H1 (cell line): Measurements from ENCODE around the gene C2CD5. TPM values are rescaled to one million over a fixed set of nuclear protein-coding genes. Genes with fewer than 3 reads are reported as not detected.

Experiments
- CTCF ChIA-PET: fragments of 300-600 bp; sonication (Branson Sonifier 250); formaldehyde crosslinking; loops from one replicate; lab custom pipeline; 2021; ENCODE audit not compliant: partially characterized antibody; lab: Charles Lee
- POLR2A ChIA-PET: fragments of 300-600 bp; sonication (Branson Sonifier 250); formaldehyde crosslinking; loops from one replicate; lab custom pipeline; 2021; ENCODE audit warnings: inconsistent platforms; ENCODE audit not compliant: partially characterized antibody; lab: Charles Lee
- DNase-seq, 2 experiments: peaks; one replicate each; pipeline versions ENCODE4 v3.0.0 to v3.0.0-alpha.2; 2010 to 2022; ENCODE audit warnings: low spot score in 2 of 2, low read depth in 1 of 2, mixed read lengths in 1 of 2
- FAIRE-seq: peaks from 2 replicates; lab custom pipeline; 2011; peaks lifted over from hg19 to GRCh38; lab: Jason Lieb, UNC
- H2AFZ ChIP-seq: 2 replicates; pipeline ENCODE4 v1.8.1; 2012; ENCODE audit warnings: low read length, inconsistent platforms
- H2AK5ac ChIP-seq: 2 replicates; pipeline ENCODE4 v1.6.1; 2013; ENCODE audit warnings: low read depth, low read length
- H2BK120ac ChIP-seq: replicated peaks from 2 replicates; pipeline ENCODE3; 2013; ENCODE audit warnings: low read depth, low read length, inconsistent platforms
- H2BK12ac ChIP-seq: 2 replicates; pipeline ENCODE4 v1.6.1; 2013; ENCODE audit warnings: low read depth, low read length
- H2BK15ac ChIP-seq: 2 replicates; pipeline ENCODE4 v1.6.1; 2013; ENCODE audit warnings: low read length
- H2BK20ac ChIP-seq: 2 replicates; pipeline ENCODE4 v1.6.1; 2013; ENCODE audit warnings: low read length
- H2BK5ac ChIP-seq: 2 replicates; pipeline ENCODE4 v1.6.1; 2013; ENCODE audit warnings: low read depth, low read length
- H3K14ac ChIP-seq: 2 replicates; pipeline ENCODE4 v1.6.1; 2013; ENCODE audit warnings: inconsistent platforms; ENCODE audit not compliant: insufficient read length
- H3K18ac ChIP-seq: 2 replicates; pipeline ENCODE4 v1.6.1; 2013; ENCODE audit warnings: low read length; ENCODE audit errors: extremely low read depth
- H3K23ac ChIP-seq: 2 replicates; pipeline ENCODE4 v1.6.1; 2013; ENCODE audit warnings: inconsistent platforms; ENCODE audit not compliant: insufficient read length
- H3K23me2 ChIP-seq: 2 replicates; pipeline ENCODE4 v1.6.1; 2013; ENCODE audit warnings: low read depth, low read length
- H3K27ac ChIP-seq: 2 replicates; pipeline ENCODE4 v1.6.1; 2011; ENCODE audit warnings: low read depth, low read length, inconsistent platforms
- H3K27me3 ChIP-seq, 4 experiments: replicated peaks in 1 of 4; 1 replicate in 1 of 4; 2 replicates in 3 of 4; pipeline versions ENCODE4 v1.6.1 to v1.8.1; 2011 to 2013; ENCODE audit warnings: low read length in 3 of 4, mild to moderate bottlenecking in 3 of 4, inconsistent platforms in 2 of 4, mixed read lengths in 2 of 4, moderate library complexity in 1 of 4; ENCODE audit not compliant: control insufficient read depth in 3 of 4, insufficient read depth in 3 of 4; ENCODE audit errors: extremely low read depth in 1 of 4
- H3K36me3 ChIP-seq, 4 experiments: 2 replicates each; pipeline versions ENCODE4 v1.6.1 to v1.8.1; 2011 to 2013; ENCODE audit warnings: mild to moderate bottlenecking in 4 of 4, low read length in 3 of 4, moderate library complexity in 2 of 4, control low read depth in 1 of 4, inconsistent platforms in 1 of 4; ENCODE audit not compliant: insufficient read depth in 4 of 4, control insufficient read depth in 2 of 4
- H3K4ac ChIP-seq: replicated peaks from 2 replicates; pipeline ENCODE3; 2013; ENCODE audit warnings: low read length, low read depth, mixed read lengths, inconsistent platforms; ENCODE audit not compliant: insufficient read length
- H3K4me1 ChIP-seq, 4 experiments: replicated peaks in 1 of 4; 1 replicate in 1 of 4; 2 replicates in 3 of 4; pipeline versions ENCODE4 v1.6.1 to v1.8.1; 2011 to 2013; ENCODE audit warnings: low read length in 3 of 4, inconsistent platforms in 2 of 4, mixed read lengths in 1 of 4; ENCODE audit not compliant: insufficient read depth in 4 of 4, control insufficient read depth in 3 of 4
- H3K4me2 ChIP-seq, 2 experiments: 2 replicates each; pipeline versions ENCODE4 v1.6.1 to v1.8.1; 2011 to 2013; ENCODE audit warnings: low read depth in 2 of 2, low read length in 2 of 2, control low read depth in 1 of 2, inconsistent platforms in 1 of 2, mild to moderate bottlenecking in 1 of 2; ENCODE audit not compliant: insufficient read depth in 1 of 2
- H3K4me3 ChIP-seq, 4 experiments: fragments of 200-600, 300-600 bp in 1 of 4; sonication (generic), shearing (Covaris generic), sonication (Bioruptor Twin) in 1 of 4; 2 replicates each; pipeline versions ENCODE4 v1.5.1 to v1.8.1; 2011 to 2016; ENCODE audit warnings: low read length in 4 of 4, low read depth in 3 of 4, control low read depth in 2 of 4, inconsistent platforms in 2 of 4, mild to moderate bottlenecking in 2 of 4, mixed read lengths in 1 of 4, moderate library complexity in 1 of 4; ENCODE audit not compliant: insufficient read depth in 2 of 4; ENCODE audit errors: extremely low read depth in 1 of 4
- H3K56ac ChIP-seq: replicated peaks from 2 replicates; pipeline ENCODE3; 2013; ENCODE audit warnings: low read depth, mild to moderate bottlenecking, mixed read lengths, low read length, inconsistent platforms; ENCODE audit not compliant: insufficient read length
- H3K79me1 ChIP-seq: 2 replicates; pipeline ENCODE4 v1.6.1; 2013; ENCODE audit warnings: low read depth, low read length, control low read depth
- H3K79me2 ChIP-seq, 2 experiments: 2 replicates each; pipeline versions ENCODE4 v1.6.1 to v1.8.1; 2012 to 2013; ENCODE audit warnings: low read length in 2 of 2, mild to moderate bottlenecking in 2 of 2, inconsistent platforms in 1 of 2; ENCODE audit not compliant: insufficient read depth in 2 of 2, control insufficient read depth in 1 of 2
- H3K9ac ChIP-seq, 4 experiments: replicated peaks in 1 of 4; 1 replicate in 1 of 4; 2 replicates in 3 of 4; pipeline versions ENCODE4 v1.6.1 to v1.8.1; 2011 to 2013; ENCODE audit warnings: low read depth in 3 of 4, low read length in 3 of 4, control low read depth in 2 of 4, mild to moderate bottlenecking in 2 of 4, moderate library complexity in 2 of 4, inconsistent platforms in 1 of 4; ENCODE audit errors: extremely low read depth in 1 of 4
- H3K9me3 ChIP-seq, 2 experiments: 2 replicates each; pipeline versions ENCODE4 v1.6.1 to v1.8.1; 2012 to 2013; ENCODE audit warnings: mild to moderate bottlenecking in 2 of 2, moderate library complexity in 2 of 2, control low read depth in 1 of 2, inconsistent platforms in 1 of 2, low read depth in 1 of 2, low read length in 1 of 2, mixed read lengths in 1 of 2; ENCODE audit not compliant: insufficient read depth in 2 of 2
- H4K20me1 ChIP-seq, 2 experiments: replicated peaks in 1 of 2; 2 replicates each; pipeline versions ENCODE3 to v1.8.1; 2011 to 2013; ENCODE audit warnings: inconsistent platforms in 2 of 2, low read length in 2 of 2, mild to moderate bottlenecking in 1 of 2; ENCODE audit not compliant: insufficient read depth in 2 of 2, control insufficient read depth in 1 of 2
- H4K5ac ChIP-seq: 2 replicates; pipeline ENCODE4 v1.6.1; 2013; ENCODE audit warnings: low read length, low read depth, mixed read lengths, inconsistent platforms; ENCODE audit not compliant: insufficient read length
- H4K8ac ChIP-seq: 2 replicates; pipeline ENCODE4 v1.8.0; 2013; ENCODE audit warnings: mild to moderate bottlenecking, moderate library complexity, low read length, inconsistent platforms; ENCODE audit not compliant: insufficient read depth; ENCODE audit errors: extremely low read depth
- H4K91ac ChIP-seq: replicated peaks from 2 replicates; pipeline ENCODE3; 2013; ENCODE audit warnings: low read length, mixed read lengths, inconsistent platforms; ENCODE audit not compliant: insufficient read length
- GTF2F1 ChIP-seq: IDR thresholded peaks from 2 replicates; pipeline ENCODE4 v1.6.1; 2012; ENCODE audit warnings: low read depth, low read length, improper control_type of control experiment, borderline replicate concordance
- POU5F1 ChIP-seq: IDR thresholded peaks from 2 replicates; pipeline ENCODE4 v1.6.1; 2011; ENCODE audit warnings: low read depth, mild to moderate bottlenecking, low read length, moderate library complexity
- SIX5 ChIP-seq: IDR thresholded peaks from 2 replicates; pipeline ENCODE4 v1.6.1; 2011; ENCODE audit warnings: mild to moderate bottlenecking, low read depth, low read length
- TAF1 ChIP-seq: IDR thresholded peaks from 2 replicates; pipeline ENCODE4 v1.6.1; 2011; ENCODE audit warnings: mild to moderate bottlenecking, low read depth, low read length
- WGBS, 2 experiments: shearing (Covaris generic) in 1 of 2; methylation state at CpG; one replicate each; pipeline versions ENCODE4 v1.1.6 to v1.1.7; 2013 to 2015; ENCODE audit warnings: low lambda C conversion rate in 2 of 2, mixed read lengths in 2 of 2, inconsistent platforms in 1 of 2, low coverage in 1 of 2, missing lambda C conversion rate in 1 of 2; ENCODE audit not compliant: insufficient replicate concordance in 2 of 2, insufficient coverage in 1 of 2, insufficient read length in 1 of 2; ENCODE audit errors: extremely low coverage in 1 of 2, missing lambda C conversion rate in 1 of 2; 5-methylcytosine and 5-hydroxymethylcytosine counted together
- polyA plus RNA-seq, 7 experiments: library from polyadenylated mRNA; depleted of rRNA in 3 of 7; stranded (reverse) in 5 of 7; unstranded in 2 of 7; fragments of >200 nt in 5 of 7; fragments of 200-250 nt in 2 of 7; gene quantifications; 1 replicate in 5 of 7; 2 replicates in 1 of 7; 4 replicates in 1 of 7; pipeline versions ENCODE4 v1.2.1 to v1.2.3, GENCODE V29; 2011 to 2013; ENCODE audit warnings: missing spikeins in 2 of 7, mixed read lengths in 2 of 7
- total RNA-seq: library from RNA; stranded (reverse); fragmentation: NEBNext Ultra II Directional; extraction: Animal tissue kit (Norgen Biotek cat#: 25700); gene quantifications from 2 replicates; pipeline ENCODE4 v1.2.1, GENCODE V29; 2021

The C2CD5 gene
- total and polyA plus RNA-seq, 2 of the 8 experiments (the other 6 are each of a cell fraction or from before 2014, with no cell fraction given) = 21.9 to 45.9 TPM

DNA sequence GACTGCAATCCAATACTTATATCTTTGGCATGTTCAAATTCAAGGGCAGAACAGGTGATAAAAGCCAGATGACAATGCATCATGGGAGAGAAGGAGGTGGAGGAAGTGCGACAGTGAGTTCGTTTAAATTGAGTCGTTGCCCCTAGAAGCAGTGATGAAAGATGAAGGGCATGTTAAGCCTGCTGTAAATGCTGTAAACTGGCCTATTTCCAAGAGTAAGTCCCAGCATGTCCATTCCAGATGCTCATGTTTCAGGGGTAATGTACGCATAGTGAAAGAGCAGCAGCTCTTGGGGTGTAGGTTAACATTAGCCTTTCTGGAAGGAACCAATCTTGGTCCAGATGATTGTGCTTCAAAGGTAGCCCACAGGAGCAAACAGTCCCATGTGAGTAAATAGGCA, 97.1 kb downstream of the C2CD5 start:
- CTCF ChIA-PET = interaction anchor here (1.0 to 2.9 kb wide), 4 partner anchors 12 to 326 kb away, joined by 3 to 17 read pairs (median 4); no protein-coding TSS in a partner anchor
- Histone ChIP-seq H3K27ac (no peak overlapping the region), H4K5ac (no peak overlapping the region), H2AK5ac (no peak overlapping the region), H2AFZ (no peak overlapping the region), H2BK20ac (no peak overlapping the region), H3K36me3 (no peaks in the 10 kb centered on the region; a peak in 1 of 8 replicates), H3K4me3 (no peak overlapping the region), H2BK5ac (no peak overlapping the region), H3K79me1 (no peaks in the 10 kb centered on the region), H3K4ac (no peak overlapping the region), H4K91ac (no peak overlapping the region), H3K56ac (no peak overlapping the region), H4K20me1 (no peaks in the 10 kb centered on the region), H3K18ac (no peak overlapping the region), H3K9me3 (no peaks in the 10 kb centered on the region), H3K27me3 (no peaks in the 10 kb centered on the region), H4K8ac (no peak overlapping the region), H3K79me2 (no peaks in the 10 kb centered on the region), H3K14ac (no peak overlapping the region), H3K4me2 (no peak overlapping the region), H3K9ac (no peak overlapping the region), H2BK15ac (no peak overlapping the region), H3K4me1 (no peaks in the 10 kb centered on the region), H3K23ac (no peak overlapping the region), H3K23me2 (no peaks in the 10 kb centered on the region), H2BK120ac (no peak overlapping the region), H2BK12ac (no peak overlapping the region)
- 92% methylated on average over 4 of the region's 4 CpGs; no CpG with 5 or more reads in 1 of the 2 experiments for WGBS, 2 experiments
- POLR2A ChIA-PET = interaction anchor here (1.3 kb wide), 1 partner anchor 11 kb away, joined by 4 read pairs; no protein-coding TSS in a partner anchor
- no peak for FAIRE-seq
- DNase-seq = no peak
- TF ChIP-seq POU5F1 = no peak
- no peak for TF ChIP-seq SIX5
- no peak for TF ChIP-seq GTF2F1
- TF ChIP-seq TAF1 = no peak
